HG02623 (cell line): Measurements from ENCODE around the gene CMAS.

ENCODE experiments used
- ATAC-seq: cut with Tn5 transposase; IDR thresholded peaks from one replicate; pipeline ENCODE4 v1.9.1; 2021; ENCODE audit warnings: moderate library complexity; ENCODE audit not compliant: unreplicated experiment

Gene CMAS

GRCh38 chr12:22105542-22105941, 59.5 kb downstream of the CMAS start:
- no peak for ATAC-seq

DNA sequence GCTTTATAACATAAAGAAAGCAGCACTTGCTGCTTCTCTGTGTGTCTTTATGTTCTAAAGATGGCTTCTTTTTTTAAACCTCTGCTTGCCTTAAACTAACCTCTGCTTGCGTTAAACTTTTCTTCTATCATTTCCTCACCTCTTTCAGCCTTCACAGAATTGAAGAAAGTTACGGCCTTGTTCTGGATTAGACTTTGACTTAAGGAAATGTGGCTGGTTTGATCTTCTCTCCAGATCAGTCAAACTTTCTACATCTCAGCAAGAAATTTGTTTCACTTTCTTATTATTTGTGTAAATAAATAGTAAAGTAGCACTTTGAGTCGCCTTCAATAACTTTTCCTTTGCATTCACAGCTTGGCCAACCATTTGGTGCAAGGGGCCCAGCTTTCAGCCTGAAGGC, 64.2 kb downstream of the CMAS start:
- ATAC-seq: no peak
